ENCODE measurements around the gene ARHGAP28.
"Not testable (repeated sequence)": the region's sequence is repeated elsewhere in the genome, so short reads cannot be mapped to it uniquely, and the experiment has no call there.

The ARHGAP28 gene

DNA sequence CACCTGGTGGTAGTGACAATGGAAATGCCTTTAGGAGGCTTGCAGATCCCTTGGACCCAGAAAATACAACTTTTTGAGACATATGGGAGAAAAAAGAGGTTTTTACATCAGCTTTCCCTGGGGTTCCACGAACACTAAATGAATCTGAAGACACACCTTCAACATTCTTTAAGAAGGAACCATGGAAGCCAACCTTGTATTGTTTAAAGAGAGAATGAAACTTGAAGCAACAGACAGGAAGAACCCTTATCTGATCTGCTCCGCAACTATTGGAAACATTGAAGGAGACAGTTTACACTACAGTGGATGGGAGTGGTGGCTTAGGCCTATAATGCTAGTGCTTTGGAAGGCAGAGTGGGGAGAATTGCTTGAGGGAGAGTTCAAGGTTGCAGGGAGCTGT lies 197.6 kb downstream of the ARHGAP28 start:
- no peak for DNase-seq (ENCODE audit: low read depth, low spot score)

DNA sequence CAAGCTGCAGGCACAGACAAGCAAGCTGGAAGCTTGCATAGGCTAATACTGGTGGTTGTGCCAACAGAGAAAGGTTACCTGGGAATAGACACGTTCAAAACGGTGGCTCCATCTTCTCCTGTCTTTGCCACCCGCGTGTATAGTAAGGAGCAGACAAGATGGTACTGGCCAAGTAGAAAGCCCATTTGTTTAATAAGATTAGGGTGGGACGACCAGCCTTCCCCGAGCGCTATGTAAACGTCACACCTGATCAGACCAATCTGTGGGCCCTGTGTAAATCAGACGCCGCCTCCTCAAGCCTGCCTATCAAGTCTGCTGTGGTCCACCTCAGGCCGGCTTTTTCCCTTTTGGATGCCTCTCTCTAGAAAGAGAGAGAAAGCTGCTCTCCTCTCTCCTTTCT lies 198.8 kb downstream of the ARHGAP28 start:
- DNase-seq (ENCODE audit: low read depth, low spot score), result no peak

DNA sequence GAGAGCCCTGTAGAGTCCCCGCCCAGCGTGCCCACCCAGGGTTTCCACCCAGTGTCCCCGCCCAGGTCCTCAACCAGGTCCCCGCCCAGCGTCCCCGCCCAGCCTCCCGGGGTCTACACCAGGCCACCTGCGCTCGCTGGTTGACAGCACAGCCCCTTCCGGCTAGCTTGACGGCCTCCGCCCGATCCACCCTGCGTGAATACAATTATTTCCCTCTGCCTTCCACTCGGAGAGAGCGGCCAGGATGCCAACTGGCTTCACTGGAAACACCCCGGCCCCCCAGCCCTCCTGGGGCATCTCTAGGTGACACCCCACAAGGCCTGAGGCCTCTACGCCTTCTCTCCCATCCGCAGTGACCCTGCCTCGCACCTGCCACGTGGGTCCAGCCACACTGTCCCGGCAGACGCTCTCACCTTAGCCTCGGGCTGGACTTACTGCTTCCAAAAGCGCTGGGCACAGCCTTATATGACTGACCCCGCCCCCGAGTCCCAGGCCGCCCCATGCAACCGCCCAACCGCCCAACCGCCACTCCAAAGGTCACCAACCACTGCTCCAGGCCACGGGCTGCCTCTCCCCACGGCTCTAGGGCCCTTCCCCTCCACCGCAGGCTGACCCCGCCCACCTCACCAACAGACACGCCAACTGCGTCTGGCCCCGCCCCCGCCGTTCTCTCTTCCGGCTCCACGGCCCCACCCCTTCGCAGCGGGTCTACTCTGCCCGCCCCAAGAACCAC lies 200.0 kb downstream of the ARHGAP28 start:
- no peak for DNase-seq (ENCODE audit: low read depth, low spot score)

DNA sequence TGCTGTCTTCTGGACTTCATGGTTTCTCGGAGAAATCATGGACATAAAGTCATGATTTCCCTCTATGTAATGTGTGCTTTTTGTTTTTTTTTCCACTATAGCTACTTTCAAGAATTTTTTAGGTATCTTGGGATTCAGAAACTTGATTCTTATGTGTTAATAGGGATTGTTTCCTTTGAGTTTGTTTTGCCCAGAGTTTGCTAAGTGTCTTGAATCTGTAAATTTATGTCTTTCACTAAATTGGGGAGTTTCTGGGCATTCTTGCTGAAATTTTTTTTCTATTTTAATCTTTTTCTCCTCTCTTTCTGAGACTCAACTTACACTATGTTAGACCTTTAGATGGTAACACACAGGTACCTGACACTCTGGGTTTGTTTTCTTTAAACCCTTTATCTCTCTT lies 205.3 kb downstream of the ARHGAP28 start:
- DNase-seq (ENCODE audit: low read depth, low spot score), result no peak

DNA sequence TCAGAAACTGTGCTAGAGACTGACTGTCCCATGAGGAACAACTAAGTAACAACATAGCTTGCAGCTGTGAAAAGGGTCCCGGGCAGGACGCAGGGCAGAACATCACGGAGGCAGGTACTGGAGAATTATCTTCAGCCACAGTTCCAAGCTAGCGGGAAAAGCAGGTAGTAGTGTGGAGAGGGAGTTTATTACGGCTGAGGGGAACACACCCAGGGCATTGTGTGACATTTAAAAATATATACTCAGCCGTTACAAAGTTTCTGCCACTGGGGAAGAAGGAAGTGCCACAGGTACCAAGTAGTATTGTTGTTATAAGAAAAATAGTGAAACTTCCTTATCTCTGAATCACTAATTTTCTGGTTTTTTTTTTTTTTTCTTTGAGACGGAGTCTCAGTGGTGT lies 208.5 kb downstream of the ARHGAP28 start:
- DNase-seq (ENCODE audit: low read depth, low spot score), result no peak

DNA sequence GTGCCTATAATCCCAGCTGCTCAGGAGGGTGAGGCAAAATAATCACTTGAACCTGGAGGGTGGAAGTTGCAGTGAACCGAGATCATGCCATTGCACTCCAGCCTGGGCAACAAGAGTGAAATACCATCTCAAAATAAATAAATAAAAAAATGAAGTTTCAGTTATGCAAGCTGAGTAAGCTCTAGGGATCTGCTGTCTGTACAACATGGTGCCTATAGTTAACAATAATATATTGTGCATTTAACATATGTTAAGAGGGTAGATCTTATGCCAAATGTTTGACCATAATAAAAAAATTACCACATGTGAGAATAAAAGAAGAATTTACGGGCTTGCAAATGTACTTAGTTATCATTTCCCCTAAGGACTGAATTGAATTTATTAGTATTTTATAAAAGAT lies 208.9 kb downstream of the ARHGAP28 start:
- not testable (repeated sequence) for DNase-seq (ENCODE audit: low read depth, low spot score)

DNA sequence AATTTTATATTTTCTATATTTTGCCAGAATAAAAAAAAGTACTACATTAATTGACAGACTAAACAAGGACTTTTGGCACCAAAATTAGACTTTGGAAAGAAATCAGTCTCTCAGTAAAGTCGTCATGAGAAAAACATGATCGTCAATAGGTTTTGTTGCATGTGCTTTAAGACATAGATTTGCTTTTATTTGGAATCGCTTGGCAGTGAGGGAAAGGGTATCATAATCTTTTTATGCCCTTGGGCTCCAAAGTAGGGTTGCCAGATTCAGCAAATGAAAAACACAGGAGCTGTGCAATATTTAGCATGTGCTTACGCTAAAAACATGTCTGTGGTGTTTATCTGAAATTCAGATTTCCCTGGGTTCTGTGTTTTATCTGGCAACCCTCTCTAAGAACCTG lies 210.5 kb downstream of the ARHGAP28 start:
- no peak for DNase-seq (ENCODE audit: low read depth, low spot score)

DNA sequence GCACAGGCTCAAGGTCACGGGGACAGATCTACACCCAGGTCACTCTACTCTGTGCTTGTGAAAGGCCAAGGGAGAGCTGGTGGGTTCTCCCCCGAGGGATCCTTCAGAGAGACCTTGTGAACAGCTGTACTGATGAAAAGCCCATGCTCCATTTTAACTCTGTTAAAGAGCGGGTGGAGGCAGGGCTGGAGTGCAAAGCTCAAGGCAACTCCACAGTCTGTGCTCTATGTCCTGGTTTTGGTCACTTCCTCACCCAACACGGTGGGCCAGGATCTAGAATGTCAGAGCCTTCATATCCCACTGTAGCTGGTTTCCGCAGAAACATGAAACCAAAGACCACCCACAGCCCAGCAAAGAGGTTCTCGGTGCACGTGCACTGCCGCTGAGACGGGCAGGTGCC lies 210.9 kb downstream of the ARHGAP28 start:
- DNase-seq (ENCODE audit: low read depth, low spot score), result no peak

DNA sequence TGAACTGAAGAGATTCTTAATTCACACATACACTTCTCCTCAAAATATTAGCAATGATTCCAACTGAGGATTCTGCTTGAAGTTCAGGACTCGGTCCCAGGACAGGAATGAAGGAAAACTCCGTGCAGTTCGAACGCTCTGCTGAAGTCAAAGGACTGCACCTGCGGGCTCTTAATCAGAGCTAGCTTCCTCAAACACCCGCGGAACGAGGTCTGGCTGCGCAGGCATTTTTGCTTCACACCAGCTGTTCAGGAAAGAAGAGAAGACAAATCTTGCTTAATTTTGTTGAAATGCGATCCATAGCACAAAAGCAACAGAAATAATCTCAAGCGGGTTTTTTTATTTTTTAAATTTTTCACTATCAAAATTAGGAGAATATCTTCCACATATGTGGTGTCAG lies 212.5 kb downstream of the ARHGAP28 start:
- DNase-seq (ENCODE audit: low read depth, low spot score), result no peak

DNA sequence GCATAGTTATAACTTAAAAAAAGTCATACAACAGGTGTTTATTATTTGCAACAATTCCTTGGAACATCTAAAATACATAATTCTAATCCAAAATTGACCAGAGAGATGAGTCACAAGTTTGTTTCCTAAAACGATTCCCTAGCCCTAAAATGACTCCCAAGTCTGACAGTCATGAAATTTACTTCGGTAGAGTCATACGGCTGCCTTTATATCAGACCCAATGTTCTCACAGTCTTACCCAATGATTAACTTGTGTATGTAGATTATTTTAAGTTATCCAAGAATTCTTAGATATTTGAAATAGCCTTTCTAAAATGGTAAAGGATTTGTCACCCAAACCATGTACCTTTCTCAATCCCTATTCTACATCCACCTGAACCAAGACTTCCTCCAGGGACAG lies 213.2 kb downstream of the ARHGAP28 start:
- no peak for DNase-seq (ENCODE audit: low read depth, low spot score)

DNA sequence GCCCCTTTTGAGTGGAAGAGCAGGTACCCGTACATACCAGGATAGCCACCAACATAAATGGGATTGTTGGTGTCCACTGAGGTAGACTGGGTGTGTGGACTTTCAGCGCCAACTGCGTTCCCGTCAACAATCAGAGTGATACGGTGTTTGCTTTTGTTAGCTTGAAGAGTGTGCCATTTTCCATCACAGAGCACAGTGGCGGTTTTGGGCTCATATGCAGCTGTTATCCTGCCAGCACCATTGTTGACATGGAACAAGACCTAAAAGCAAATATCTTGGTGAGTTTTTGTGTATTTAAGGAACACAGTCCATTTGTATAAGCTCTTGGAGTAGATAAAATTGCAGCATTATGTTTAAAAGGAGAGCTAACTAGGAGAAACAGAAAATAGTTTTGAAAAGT lies 213.6 kb downstream of the ARHGAP28 start:
- DNase-seq (ENCODE audit: low read depth, low spot score), result no peak

DNA sequence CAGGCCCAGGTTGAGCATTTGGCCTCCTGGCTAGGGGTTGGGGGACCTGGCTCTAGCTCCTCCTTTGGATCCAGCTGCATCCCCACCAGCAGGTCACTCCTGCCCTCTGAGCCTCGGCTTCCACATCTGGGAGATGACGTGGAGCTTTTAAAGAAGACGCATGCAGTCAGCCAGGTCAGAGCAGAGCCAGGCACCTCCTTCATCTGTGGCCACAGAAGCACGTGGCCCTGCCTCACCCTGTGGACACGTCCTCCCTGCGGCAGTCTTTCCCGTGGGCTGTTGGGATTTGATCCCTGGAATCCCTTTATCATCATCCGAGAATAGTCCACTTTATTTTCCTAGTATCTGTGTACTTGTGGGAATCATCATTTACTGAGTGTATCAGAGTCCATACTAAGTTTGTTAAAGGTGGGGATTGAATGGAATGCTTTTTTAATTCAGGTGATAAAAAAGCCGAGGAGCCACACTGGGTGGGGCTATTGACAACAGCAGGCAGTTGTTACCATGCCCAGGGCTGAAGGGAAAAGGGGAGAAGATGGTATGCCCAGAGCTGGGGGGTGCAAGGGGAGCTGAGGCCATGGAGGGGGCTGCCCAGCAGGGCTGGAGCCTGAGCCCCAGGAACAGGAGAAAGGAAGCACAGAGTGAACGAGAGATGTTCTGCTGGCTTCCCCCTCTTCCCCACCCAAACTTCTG lies 218.0 kb downstream of the ARHGAP28 start:
- no peak for DNase-seq (ENCODE audit: low read depth, low spot score)

DNA sequence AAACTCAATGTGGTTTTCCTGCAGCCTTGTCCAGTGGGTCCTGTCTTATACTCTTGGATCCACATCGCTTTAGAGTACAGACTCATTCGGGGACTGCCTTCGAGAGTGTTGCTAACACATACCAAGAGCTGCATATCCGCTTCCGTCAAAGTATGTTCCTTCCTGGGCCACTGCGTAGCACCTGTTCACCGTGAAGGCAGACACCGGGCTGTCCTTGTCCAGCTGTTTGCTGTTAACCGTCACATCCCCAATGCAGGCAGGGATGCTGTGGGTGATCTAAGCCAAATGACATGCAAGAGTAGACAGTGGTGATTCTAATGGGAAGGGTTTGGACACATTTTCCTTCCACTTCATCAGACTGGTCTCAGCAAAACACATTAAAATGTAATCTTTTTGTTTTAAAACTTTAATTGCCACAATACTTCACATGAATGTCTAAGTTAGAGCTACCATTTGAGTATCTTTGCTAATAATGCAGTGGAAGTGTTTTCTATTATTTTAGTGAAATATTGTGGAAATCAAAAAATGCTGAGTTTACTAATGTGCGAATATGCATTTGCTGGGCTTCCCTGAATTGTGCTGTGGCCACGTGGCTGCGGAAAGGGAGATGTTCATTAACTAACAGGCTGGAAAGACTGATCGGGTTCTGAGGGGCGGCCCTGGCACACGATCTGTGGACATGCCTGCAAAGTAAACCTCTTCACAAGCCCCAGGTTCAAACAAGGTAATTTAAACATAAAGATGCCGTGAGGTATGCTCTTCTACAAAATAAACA lies 219.0 kb downstream of the ARHGAP28 start:
- no peak for DNase-seq (ENCODE audit: low read depth, low spot score)

DNA sequence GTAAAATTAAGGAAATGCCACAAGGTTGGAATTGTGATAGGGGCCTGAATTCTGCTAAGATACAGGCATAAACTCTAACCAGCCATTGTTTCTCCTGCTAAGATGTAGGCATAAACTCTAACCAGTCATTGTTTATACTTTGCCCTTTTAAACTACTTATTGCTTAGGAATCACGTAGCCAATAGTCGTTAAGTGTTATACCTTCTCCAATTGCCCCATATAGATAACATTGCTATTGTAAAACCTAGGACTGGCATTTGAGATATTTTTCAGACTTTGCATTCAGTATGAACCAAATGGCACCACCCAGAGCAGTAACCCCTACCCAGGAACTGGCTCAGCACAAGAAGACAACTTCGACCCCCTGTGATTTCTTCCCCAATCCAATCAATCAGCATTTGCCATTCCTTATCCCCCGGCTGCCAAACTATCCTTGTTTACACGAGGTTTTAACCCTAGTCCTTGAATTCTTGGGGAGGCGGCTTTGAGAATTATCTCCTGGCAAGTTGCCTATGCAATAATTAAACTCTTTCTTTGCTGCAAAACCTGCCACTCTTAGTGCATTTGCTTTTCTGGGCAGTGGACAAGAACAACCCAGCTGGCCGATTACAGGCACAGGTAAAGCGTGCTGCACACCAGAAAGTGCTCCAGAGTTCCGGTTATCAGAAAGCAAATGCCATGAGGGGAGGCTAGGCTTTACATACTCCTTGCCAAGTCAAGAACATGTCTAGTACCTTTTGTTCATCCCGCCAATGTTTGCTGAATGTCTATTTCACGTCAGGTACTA lies 220.5 kb downstream of the ARHGAP28 start:
- DNase-seq (ENCODE audit: low read depth, low spot score), result no peak

DNA sequence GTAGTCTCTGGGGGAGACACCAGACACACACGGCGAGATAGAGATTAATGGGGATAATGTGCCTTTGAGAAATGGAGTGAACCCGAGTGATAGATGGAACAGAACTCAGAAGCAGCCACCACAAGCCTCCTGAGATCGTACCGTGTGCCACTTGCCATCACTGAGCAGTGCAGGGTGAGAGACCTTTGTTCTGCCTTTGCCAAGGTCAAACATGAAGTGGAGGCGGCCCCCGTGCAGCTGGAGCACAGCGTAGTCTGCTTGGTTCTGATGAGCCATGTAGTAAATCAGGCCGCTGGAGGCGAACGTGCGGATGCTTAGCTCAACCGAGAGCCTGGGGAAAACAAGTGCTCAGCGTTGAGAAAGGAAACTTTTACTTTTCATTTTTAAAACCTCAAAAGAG lies 221.1 kb downstream of the ARHGAP28 start:
- DNase-seq (ENCODE audit: low read depth, low spot score), result no peak

DNA sequence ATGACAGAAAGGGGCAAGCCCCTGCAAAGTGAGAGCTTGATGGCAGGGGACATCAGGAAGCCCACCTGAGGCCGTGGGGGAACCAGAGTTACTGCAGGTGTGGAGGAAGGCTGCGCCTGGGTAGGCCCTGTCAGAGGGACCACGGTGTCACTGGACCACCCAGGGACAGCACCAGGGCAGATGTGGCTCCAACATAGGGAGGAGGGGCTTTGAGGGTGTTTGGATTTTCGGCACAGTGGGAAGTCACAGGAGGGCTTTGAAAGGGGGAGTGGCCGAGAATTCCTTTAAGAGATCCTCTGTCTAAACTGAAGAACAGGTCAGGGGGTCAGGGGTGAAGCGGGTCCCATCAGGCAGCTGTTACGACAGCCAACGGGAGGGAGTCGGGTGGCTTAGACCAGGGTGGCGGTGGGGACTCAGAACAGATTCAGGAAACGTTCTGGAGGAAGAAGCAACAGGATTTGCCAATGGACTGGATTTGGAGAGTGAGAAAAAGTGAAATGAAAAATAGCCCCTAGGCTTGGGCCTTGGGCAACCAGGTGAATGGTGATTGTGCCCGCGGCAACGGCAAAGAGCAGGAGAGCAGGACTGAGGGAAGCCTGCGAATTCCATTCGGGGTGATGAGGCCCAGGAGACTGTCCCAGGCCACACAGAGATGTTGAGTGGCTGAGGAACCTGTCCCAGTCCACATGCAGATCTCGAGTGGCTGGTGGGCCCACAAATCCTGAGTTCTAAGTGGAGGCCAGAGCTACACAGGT lies 222.0 kb downstream of the ARHGAP28 start:
- DNase-seq (ENCODE audit: low read depth, low spot score), result no peak

DNA sequence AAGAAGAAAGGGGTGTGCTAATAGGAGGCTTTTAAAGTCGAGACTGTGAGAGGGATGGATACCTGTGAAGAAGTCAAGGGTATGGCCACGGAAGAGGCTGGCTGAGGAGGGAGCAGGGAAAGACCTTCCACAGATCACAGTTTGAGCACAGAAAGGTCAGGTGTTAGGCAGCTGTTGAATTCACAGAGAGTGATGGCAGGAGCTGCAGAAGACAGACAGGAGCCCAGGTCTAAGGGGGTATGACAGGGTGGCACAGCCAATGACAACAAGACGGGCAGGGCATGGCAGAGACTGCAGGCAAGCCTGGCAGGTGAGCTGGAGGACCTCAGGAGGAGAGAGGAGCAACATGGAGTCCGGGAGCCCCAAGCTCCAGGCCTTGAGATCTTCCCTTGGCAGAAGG lies 225.0 kb downstream of the ARHGAP28 start:
- no peak for DNase-seq (ENCODE audit: low read depth, low spot score)

DNA sequence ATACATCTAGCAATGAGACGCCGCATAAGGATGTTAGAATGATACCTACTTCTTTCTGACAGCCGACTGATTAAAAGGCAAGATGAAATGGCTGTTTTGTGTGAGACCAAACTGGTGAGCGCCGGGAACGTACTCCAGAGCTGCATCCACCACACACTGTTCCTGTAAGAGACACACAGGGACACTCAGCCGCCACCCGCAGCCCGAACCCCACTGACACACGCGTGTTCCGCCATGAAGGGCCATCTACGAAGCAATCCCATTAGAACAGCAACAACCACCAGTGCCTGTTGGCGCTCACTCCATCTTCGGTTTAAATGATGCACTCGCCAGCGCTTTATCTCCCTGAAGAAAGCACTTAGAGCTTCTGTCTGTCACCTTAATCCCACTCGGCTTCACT lies 225.8 kb downstream of the ARHGAP28 start:
- DNase-seq (ENCODE audit: low read depth, low spot score), result no peak

DNA sequence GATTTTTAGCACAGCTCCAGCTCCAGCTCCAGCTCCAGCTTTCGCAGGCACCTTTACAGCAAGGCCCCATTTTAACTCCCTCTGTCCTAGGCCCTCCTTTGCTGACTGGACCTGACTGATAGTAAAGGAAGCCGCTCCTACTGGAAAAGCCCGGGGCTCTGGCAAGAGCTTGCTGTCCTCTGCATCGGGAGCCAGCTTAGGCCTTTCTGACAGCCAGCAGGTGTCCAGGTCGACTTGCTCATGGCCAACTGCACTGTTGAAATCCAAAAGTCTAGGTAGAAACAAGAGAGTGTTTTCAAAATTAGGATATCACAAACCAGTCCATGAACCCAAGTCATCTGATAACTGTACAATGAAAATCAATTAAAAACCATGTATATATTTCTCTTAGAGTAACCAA lies 227.0 kb downstream of the ARHGAP28 start:
- DNase-seq (ENCODE audit: low read depth, low spot score), result no peak

DNA sequence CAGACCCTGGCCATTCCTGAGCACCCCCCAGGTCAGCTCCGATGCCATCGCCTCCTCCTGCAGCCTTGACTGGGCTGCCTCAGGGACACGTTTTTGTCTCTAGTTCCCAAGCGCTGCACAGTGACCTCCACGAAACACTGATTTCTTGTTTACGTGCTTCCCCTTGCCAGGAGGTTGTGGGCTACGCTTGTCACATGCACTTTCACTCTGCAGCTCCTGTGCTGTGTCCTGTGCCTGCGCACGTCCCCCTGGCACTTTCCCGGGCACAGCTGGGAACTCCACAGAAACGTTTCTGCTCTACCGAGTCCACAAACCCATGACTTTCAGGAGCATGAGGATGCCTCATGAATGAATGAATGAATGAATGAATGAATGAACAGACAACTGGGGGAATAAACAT lies 227.5 kb downstream of the ARHGAP28 start:
- no peak for DNase-seq (ENCODE audit: low read depth, low spot score)

DNA sequence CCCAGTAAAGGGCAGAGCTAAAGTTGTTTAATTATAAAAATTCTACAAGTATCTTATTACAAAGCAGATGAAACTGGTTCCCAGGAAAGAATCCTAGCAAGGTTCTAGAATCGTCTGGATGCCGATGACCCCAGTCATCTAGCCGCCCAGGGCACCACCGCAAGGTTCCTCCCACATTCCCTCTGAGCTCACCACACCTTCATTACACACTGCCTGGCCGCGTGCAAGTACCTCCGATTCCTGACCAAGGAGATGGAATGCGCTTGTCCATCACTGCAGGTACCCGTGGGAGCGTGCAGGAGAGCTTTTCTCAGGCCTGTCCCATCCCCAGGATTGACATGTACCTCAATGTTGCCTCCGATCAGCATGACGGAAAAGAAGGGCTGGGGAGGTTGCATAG lies 229.6 kb downstream of the ARHGAP28 start:
- DNase-seq (ENCODE audit: low read depth, low spot score), result no peak

Data from smooth muscle cell of the brain vasculature (primary cell).